Fibroblast of lung (primary cell): ENCODE results near the gene DAND5. TPM values are rescaled to one million over a fixed set of nuclear protein-coding genes. Genes with fewer than 3 reads are reported as not detected.

Experiments
- DNase-seq, 2 donors: peaks; one replicate each; pipeline versions ENCODE4 v3.0.0 to v3.0.0-alpha.2; 2010; ENCODE audit warnings: low read depth in 2 of 2
- H2AFZ ChIP-seq: 2 replicates; pipeline ENCODE4 v1.5.1; 2012; ENCODE audit warnings: low read length, control low read depth, inconsistent platforms
- H3K27ac ChIP-seq: 2 replicates; pipeline ENCODE4 v1.5.1; 2011; ENCODE audit warnings: low read length, control low read depth; ENCODE audit not compliant: insufficient read depth
- H3K27me3 ChIP-seq: 2 replicates; pipeline ENCODE4 v1.5.1; 2011; ENCODE audit warnings: mild to moderate bottlenecking, low read length; ENCODE audit not compliant: control insufficient read depth, insufficient read depth
- H3K36me3 ChIP-seq: 2 replicates; pipeline ENCODE4 v1.5.1; 2011; ENCODE audit warnings: low read length; ENCODE audit not compliant: control insufficient read depth, insufficient read depth
- H3K4me1 ChIP-seq: 2 replicates; pipeline ENCODE4 v1.5.1; 2011; ENCODE audit warnings: low read length; ENCODE audit not compliant: control insufficient read depth, insufficient read depth; ENCODE audit errors: extremely low read depth
- H3K4me2 ChIP-seq: 2 replicates; pipeline ENCODE4 v1.5.1; 2011; ENCODE audit warnings: low read length, control low read depth; ENCODE audit not compliant: insufficient read depth; ENCODE audit errors: extremely low read depth
- H3K4me3 ChIP-seq, 4 experiments: fragments of 200-600 bp in 1 of 4; sonication (generic) in 1 of 4; replicated peaks in 1 of 4; 2 replicates each; pipeline ENCODE4 v1.5.1; 2011 to 2016; ENCODE audit warnings: low read length in 4 of 4, low read depth in 3 of 4, mild to moderate bottlenecking in 3 of 4, control low read depth in 2 of 4, inconsistent platforms in 1 of 4, mixed read lengths in 1 of 4; ENCODE audit not compliant: insufficient read depth in 1 of 4; ENCODE audit errors: control extremely low read depth in 1 of 4
- H3K79me2 ChIP-seq: 2 replicates; pipeline ENCODE4 v1.5.1; 2012; ENCODE audit warnings: mild to moderate bottlenecking, low read length, inconsistent platforms; ENCODE audit not compliant: control insufficient read depth, insufficient read depth
- H3K9ac ChIP-seq: 2 replicates; pipeline ENCODE4 v1.5.1; 2011; ENCODE audit warnings: mild to moderate bottlenecking, low read length, control low read depth; ENCODE audit not compliant: insufficient read depth
- H3K9me3 ChIP-seq: 2 replicates; pipeline ENCODE4 v1.5.1; 2012; ENCODE audit warnings: low read depth, low read length; ENCODE audit not compliant: control insufficient read depth, insufficient read depth
- H4K20me1 ChIP-seq: 2 replicates; pipeline ENCODE4 v1.5.1; 2011; ENCODE audit warnings: low read length; ENCODE audit not compliant: control insufficient read depth, insufficient read depth; ENCODE audit errors: extremely low read depth
- EZH2 ChIP-seq: IDR thresholded peaks from 2 replicates; pipeline ENCODE4 v1.5.1; 2012; ENCODE audit warnings: low read length, control low read depth, mild to moderate bottlenecking; ENCODE audit errors: missing control alignments
- polyA plus RNA-seq, 2 donors: library from polyadenylated mRNA; depleted of rRNA in 1 of 2; stranded (reverse) in 1 of 2; unstranded in 1 of 2; fragments of >200 nt; gene quantifications; 2 replicates each; pipeline ENCODE4 v1.2.1, GENCODE V29; 2011 to 2012; ENCODE audit warnings: missing spikeins in 1 of 2
- total RNA-seq: library from RNA; depleted of rRNA; stranded (reverse); fragments of >200 nt; gene quantifications from 2 replicates; pipeline ENCODE4 v1.2.1, GENCODE V29; 2014
- TF ChIP-seq, protein P1 (sequence below), 2 donors: IDR thresholded peaks in 1 of 2; conservative IDR thresholded peaks in 1 of 2; 1 replicate in 1 of 2; 2 replicates in 1 of 2; pipeline ENCODE4 v1.5.1; 2011 to 2012; ENCODE audit warnings: low read length in 2 of 2, control low read depth in 1 of 2, inconsistent platforms in 1 of 2, low read depth in 1 of 2, mild to moderate bottlenecking in 1 of 2

DAND5 gene
- total and polyA plus RNA-seq, 2 donors (not counting 1 experiment from before 2014, with no cell fraction given), result 0.03 TPM; not detected in 1

DNA sequence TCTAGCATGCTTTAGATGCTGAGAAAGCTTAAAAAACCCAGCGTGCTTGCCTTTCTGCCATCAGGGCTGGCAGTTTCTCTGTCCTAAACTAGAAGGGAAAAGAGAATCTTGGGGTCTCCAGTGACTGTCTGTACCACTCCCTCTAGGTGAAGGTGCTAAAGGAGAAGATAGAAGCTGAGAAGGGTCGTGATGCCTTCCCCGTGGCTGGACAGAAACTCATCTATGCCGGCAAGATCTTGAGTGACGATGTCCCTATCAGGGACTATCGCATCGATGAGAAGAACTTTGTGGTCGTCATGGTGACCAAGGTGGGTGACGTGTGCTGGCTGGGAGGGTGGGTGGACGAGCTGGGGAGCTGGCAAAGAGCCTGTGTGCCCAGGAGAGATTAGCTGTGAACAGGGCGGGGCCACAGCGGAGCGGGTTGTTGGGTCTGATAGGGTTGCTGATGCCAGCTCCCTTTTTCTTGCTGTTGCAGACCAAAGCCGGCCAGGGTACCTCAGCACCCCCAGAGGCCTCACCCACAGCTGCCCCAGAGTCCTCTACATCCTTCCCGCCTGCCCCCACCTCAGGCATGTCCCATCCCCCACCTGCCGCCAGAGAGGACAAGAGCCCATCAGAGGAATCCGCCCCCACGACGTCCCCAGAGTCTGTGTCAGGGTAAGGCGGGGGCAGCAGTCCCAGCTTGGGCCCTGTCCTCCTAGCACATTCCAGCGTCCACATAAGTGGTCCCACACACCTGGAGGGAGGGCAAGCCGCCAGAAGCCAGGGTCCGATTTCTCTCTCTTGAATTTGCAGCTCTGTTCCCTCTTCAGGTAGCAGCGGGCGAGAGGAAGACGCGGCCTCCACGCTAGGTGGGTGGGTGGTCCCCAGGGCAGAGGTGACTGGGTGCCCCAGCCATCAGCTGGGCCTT lies 21.4 kb upstream of the DAND5 start:
- DNase-seq, result no peak
- Histone ChIP-seq H3K4me1 (peaks cover 15% of the 10 kb centered on the region), H3K9me3 (no peaks in the 10 kb centered on the region), H3K27ac (peak overlapping the region; percentile 24), H2AFZ (no peak overlapping the region), H3K4me3 (no peak overlapping the region), H3K36me3 (peaks cover 44% of the 10 kb centered on the region), H3K4me2 (no peak overlapping the region), H3K27me3 (no peaks in the 10 kb centered on the region), H3K9ac (no peak overlapping the region), H4K20me1 (no peaks in the 10 kb centered on the region), H3K79me2 (peaks cover 39% of the 10 kb centered on the region)
- TF ChIP-seq EZH2, result no peak
- TF ChIP-seq, protein P1, sequence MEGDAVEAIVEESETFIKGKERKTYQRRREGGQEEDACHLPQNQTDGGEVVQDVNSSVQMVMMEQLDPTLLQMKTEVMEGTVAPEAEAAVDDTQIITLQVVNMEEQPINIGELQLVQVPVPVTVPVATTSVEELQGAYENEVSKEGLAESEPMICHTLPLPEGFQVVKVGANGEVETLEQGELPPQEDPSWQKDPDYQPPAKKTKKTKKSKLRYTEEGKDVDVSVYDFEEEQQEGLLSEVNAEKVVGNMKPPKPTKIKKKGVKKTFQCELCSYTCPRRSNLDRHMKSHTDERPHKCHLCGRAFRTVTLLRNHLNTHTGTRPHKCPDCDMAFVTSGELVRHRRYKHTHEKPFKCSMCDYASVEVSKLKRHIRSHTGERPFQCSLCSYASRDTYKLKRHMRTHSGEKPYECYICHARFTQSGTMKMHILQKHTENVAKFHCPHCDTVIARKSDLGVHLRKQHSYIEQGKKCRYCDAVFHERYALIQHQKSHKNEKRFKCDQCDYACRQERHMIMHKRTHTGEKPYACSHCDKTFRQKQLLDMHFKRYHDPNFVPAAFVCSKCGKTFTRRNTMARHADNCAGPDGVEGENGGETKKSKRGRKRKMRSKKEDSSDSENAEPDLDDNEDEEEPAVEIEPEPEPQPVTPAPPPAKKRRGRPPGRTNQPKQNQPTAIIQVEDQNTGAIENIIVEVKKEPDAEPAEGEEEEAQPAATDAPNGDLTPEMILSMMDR (conservative IDR thresholded peaks at IDR 0.05 in 1 of 2, IDR thresholded peaks at IDR 0.05 in 1 of 2; ENCODE audit: low read depth in 1 of 2, low read length in 2 of 2), result no peak

DNA sequence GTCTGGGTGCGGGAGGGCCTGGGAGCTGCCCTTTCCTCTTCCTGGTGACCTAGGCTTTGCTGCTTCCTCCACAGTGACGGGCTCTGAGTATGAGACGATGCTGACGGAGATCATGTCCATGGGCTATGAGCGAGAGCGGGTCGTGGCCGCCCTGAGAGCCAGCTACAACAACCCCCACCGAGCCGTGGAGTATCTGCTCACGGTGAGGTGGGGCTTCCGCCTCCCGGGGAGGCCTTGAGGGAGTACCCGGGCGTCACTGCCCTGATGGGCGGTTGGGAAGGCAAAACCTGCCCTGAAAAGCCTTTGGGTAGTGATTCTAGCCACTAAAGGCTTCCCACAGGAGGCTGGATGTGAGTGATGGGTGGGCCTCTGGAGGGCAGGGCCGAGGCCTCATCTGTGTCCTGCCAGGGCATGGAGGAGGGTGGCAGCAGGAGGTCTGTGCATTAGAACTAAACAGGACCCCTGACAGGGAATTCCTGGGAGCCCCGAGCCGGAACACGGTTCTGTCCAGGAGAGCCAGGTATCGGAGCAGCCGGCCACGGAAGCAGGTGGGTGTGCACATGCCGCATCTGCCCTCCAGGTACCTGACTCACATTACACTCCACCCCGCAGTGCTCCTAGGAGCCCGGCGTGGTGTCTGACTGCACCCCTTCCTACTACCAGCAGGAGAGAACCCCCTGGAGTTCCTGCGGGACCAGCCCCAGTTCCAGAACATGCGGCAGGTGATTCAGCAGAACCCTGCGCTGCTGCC lies 20.6 kb upstream of the DAND5 start:
- Histone ChIP-seq H3K4me2 (no peak overlapping the region), H3K27ac (peak overlapping the region; percentile 24), H3K79me2 (peaks cover 36% of the 10 kb centered on the region), H3K36me3 (peaks cover 40% of the 10 kb centered on the region), H4K20me1 (no peaks in the 10 kb centered on the region), H3K9me3 (no peaks in the 10 kb centered on the region), H3K27me3 (no peaks in the 10 kb centered on the region), H3K9ac (no peak overlapping the region), H2AFZ (no peak overlapping the region), H3K4me1 (peaks cover 20% of the 10 kb centered on the region), H3K4me3 (no peak overlapping the region)
- DNase-seq, result no peak
- no peak for TF ChIP-seq EZH2
- TF ChIP-seq, protein P1 (conservative IDR thresholded peaks at IDR 0.05 in 1 of 2, IDR thresholded peaks at IDR 0.05 in 1 of 2; ENCODE audit: low read depth in 1 of 2, low read length in 2 of 2), result no peak
